ENCODE results near the gene BARX1. TPM values are rescaled to one million over a fixed set of nuclear protein-coding genes. Genes with fewer than 3 reads are reported as not detected.
"Not testable (repeated sequence)": the region's sequence is repeated elsewhere in the genome, so short reads cannot be mapped to it uniquely, and the experiment has no call there.

BARX1 gene
- total RNA-seq, 1 experiment from 2014 or later: not detected

GRCh38 chr9:93951655-93952118 is 3.5 kb downstream of the BARX1 start:
- DNase-seq (ENCODE audit: low read depth): no peak

DNA sequence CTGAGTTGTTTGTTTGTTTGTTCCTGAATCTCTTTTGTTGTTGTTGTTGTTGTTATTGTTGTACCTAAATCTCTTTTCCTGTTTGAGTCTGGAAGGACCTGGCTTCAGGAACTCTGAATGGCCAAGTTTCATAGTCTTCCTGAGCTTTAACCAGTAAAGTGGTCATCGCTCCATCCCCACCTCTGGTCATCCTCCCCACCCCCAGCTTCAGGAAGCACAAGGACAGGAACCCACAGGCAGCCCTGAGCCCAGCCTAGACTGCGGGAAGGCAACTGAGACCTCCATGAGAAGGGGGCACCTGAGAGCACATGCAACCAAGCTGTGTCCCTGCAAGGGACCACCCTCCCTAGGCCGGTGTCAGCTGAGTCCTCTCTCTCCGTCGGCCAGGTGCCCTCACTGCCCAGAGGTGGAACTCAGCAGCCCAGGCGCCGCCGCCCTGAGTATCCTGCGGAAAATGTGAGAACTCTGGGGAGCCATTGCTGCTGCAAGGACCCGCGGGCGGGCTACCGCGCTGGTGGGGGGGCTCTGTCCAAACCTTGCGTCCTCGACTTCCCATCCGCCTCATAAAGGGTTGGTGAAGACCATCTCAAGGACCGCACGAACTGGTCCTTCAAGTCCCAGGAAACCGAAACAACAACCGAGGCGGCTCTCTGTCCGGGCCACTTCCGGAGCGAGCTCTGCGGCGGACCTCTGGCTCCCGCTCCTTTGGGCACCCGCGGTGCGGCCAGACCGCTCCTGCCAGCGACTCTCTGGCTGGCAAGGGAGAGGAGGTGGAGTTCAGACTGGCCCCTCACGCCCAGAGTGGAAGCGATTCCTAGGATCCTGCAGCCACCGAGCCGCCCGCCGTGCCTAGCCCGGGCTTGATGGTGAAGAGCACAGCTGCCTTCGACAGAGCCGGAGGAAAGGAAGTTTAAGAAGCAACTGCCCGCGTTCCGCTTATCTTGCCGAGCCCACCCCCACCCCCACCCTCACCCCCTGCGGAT is 4.2 kb downstream of the BARX1 start:
- DNase-seq (ENCODE audit: low read depth): no peak

DNA sequence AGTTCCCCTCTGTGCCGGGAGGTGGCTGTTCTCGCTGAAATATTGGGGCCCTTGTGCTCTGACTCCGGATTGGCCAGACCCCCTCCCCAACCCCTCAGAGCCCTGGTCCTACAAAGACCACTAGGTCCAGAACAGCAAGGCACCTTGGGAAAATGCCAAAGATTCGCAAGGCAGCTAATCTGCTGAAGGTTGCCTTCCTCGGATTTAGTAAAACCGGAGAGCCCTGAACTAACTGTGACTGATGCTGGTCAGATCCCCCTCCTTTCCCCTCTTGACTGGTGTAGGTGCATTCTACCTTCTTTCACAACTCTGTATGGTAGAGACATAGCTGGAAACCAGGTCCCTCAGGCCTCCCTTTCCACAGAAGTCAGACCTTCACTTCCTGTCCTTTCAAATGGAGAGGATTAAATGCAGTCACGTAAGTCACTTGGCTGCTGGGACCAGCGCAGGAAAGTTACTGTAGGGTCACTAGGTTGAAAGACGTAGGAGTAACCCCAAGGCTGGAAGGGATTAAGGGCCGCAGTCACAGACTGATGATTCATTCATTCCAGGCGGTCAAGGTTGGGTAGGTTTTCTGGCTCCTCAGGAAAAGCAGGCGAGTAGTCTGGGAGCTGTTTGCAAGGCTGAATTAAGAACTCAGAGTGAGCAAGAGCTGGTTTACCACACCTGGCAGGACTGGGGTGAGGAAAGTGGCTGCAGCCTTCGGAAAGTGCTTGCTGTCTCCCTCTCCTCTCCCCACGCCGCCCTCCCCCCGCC is 5.3 kb downstream of the BARX1 start:
- DNase-seq (ENCODE audit: low read depth): peak; percentile 6

DNA sequence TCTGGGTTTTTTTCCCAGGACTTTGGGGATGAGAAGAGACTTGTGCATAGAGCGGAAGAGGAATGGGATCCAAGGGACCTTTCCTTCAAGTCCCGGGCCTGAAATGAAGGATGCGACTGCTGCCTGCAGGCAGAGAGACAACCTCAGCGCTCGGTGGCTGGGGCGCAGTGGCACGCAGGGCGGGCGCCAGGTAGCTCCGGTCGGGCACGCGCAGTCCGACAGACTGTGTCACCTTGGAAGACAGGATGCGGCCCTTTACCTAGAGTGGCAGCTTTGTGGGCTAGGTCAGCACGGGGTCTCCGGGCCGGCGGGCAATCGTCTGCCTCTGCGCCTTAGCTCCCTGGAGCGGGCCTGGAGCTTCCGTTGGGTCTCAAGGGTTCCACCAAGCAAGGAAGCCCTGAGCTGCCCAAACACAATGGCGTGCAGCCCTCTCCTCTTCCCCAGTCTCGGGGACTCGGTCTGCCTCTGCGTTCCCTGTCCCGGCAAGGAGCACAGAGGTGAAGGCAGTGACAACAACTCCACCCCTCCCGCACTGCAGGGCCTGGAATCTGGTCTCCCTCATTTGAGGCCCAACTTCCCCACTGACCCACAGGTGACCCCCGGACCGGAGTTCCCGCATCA is 6.0 kb downstream of the BARX1 start:
- DNase-seq (ENCODE audit: low read depth): no peak

- no peak for DNase-seq (ENCODE audit: low read depth)
Measured at GRCh38 chr9:93948441-93949072, 6.6 kb downstream of the BARX1 start.

DNA sequence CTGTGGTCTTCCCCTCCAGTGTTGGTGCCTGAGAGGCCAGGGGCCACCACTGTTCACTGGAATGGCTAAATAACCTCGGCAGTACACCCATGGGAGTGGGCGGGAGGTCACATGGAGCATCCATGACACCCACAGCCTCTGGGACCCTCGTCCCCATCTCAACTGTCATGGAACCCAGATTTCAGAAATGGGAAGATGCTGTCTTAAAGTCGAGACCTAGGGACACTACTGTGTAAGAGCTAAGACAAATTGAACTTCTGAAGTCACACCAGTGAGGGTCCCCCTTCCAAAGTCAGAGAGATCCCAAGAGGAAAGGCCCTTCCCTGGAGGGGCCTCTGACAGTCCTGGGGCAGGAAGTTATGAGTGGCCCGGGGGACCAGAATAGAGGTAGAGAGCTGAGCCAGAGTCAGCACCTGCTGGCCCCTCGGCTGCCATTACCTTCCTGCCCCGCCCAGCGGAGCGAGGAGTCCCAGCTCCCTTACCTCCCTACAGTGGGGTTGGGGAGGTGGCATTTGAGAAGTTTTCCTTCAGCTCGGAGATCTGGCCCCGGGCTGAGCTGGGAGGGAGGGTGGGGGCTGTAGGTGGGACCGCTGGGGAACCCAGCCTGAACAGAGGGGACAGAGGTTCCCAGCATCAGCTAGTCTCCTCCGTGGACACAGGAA is 7.6 kb downstream of the BARX1 start:
- no peak for DNase-seq (ENCODE audit: low read depth)

- DNase-seq (ENCODE audit: low read depth): no peak
Measured at GRCh38 chr9:93946338-93946712, 8.8 kb downstream of the BARX1 start.

DNA sequence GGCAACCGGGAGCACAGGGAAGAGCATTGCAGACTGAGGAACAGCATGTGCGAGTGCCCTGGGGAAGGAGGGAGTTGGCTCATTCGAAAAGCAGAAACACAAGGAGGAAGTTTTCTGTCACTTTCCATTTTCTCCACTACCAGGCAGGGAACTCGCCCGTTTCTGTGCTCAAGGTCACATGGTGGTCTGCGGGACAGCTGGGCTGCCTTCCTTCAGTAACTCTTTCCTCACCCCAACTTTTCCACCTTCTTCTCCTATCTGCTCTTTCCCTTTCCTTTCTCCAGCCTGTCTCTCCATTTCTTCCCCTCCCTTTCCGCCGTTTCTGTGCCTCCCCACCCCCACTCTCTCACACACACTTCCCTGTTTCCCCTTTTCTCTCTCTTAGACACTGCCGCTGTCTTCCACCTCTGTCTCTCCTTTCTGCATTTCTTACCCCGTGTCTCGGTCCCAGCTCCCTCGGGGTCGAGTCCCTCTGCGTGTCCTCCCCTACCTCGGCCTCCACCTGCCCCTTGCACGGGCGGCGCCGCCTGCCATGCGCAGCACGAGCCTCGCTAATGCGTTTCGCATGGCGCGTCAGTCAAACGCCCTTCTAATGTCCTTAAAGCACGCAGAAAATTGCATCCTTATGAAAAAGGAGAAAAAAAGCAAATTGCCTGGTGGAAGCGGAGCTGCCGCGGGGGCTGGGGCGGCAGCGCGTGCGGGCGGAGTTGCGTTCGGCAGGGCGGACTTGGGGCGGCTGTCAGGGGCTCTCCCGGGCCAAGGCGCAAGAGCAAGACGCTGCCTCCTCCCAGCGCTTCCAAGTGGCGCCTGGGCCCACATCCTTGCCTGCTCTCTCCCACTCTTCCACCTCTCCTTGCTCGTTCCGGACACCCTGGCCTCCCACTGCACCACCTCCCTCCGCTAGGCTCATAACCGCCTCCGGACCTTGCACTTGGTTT is 9.5 kb downstream of the BARX1 start:
- no peak for DNase-seq (ENCODE audit: low read depth)

DNA sequence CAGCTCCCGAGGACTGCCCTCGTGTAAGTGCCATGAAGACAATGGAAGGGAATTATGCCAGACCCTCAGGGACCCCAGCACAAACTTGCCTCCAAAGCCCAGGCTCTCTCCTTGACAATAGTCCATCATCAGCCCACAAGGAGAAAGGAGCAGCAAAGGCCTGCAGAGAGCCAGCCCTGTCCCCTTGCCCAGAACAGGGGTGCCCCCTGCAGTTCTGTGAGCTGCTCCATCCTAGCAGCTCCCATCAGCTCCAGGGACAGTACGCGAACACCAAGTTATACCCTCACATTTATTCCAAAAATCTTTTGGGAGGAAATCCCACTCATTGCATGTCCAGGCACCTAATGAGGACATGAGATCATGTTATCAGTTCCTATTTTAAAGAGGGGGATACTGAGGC is 11.1 kb downstream of the BARX1 start:
- DNase-seq (ENCODE audit: low read depth): no peak

GRCh38 chr9:93942161-93942560 is 13.0 kb downstream of the BARX1 start:
- no peak for DNase-seq (ENCODE audit: low read depth)

DNA sequence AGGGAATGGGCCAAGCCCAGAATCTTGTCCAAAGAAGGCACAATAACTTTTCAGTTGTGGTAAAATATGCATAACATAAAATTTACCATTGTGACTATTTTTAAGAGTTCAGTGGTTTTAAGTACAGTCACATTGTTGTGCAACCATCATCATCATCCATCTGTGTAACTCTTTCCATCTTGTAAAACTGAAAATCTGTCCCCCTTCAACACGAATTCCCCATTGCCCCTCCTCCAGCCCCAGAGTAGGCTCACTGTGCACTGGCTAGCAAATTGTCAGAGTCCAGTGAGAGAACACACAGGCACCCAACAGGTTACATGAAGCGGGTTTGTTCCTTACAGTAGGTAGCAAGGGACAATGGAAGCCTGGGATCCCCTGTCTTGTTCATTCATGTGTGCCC is 13.7 kb downstream of the BARX1 start:
- DNase-seq (ENCODE audit: low read depth): no peak

GRCh38 chr9:93940951-93941350 is 14.2 kb downstream of the BARX1 start:
- no peak for DNase-seq (ENCODE audit: low read depth)

DNA sequence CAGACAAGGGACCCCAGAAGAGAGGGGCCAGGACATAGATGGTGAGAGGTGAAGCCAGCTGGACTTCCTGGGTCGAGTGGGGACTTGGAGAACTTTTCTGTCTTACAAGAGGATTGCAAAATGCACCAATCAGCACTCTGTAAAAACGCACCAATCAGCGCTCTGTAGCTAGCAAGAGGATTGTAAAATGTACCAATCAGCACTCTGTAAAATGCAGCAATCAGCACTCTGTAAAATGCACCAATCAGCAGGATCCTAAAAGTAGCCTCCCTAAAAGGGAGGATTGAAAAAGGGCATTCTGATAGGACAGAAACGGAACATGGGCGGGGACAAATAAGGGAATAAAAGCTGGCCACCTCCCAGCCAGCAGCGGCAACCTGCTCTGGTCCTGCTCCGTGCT is 15.6 kb downstream of the BARX1 start:
- DNase-seq (ENCODE audit: low read depth): not testable (repeated sequence)

- DNase-seq (ENCODE audit: low read depth): no peak
Measured at GRCh38 chr9:93937193-93937592, 18.0 kb downstream of the BARX1 start.

DNA sequence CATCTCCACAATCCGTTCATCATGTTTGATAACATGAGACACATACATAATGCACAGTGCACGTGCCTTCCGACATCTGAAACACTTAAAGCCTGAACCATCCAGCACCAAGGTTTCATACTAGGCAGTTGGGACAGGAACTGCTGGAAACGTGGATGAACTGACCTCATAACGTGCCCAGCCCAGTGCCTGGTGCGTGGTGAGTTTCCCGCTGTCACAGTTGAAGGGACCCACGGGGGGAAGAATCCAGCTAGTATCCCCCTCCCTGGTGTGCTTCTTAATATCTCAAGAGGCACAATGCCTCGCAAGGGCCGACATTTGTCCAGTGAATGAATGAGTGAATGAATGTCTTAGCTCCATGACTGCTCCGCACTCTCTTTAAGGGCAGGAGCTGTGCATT is 23.2 kb downstream of the BARX1 start:
- no peak for DNase-seq (ENCODE audit: low read depth)

GRCh38 chr9:93930070-93930469 is 25.1 kb downstream of the BARX1 start:
- DNase-seq (ENCODE audit: low read depth): no peak

GRCh38 chr9:93929231-93929630 is 25.9 kb downstream of the BARX1 start:
- DNase-seq (ENCODE audit: low read depth): no peak

GRCh38 chr9:93922535-93922934 is 32.6 kb downstream of the BARX1 start:
- no peak for DNase-seq (ENCODE audit: low read depth)

GRCh38 chr9:93920131-93920800 is 34.9 kb downstream of the BARX1 start:
- DNase-seq (ENCODE audit: low read depth): no peak

Data from LHCN-M2 (cell line).